Brain microvascular endothelial cell (primary cell): ENCODE results near the gene SPIN4.
"Not testable (repeated sequence)": the region's sequence is repeated elsewhere in the genome, so short reads cannot be mapped to it uniquely, and the experiment has no call there.

Source experiments
- DNase-seq: peaks from one replicate; pipeline ENCODE4 v3.0.0-alpha.2; 2020
- H3K27ac ChIP-seq: fragments of 250-450 bp; sonication (Bioruptor Pico); 2 replicates; pipeline ENCODE4 v1.5.1; 2020; ENCODE audit warnings: mild to moderate bottlenecking, moderate library complexity
- H3K27me3 ChIP-seq: fragments of 250-450 bp; sonication (Bioruptor Pico); replicated peaks from 2 replicates; pipeline ENCODE4 v1.5.1; 2020; ENCODE audit warnings: mild to moderate bottlenecking
- H3K36me3 ChIP-seq: fragments of 250-450 bp; sonication (Bioruptor Pico); replicated peaks from 2 replicates; pipeline ENCODE4 v1.5.1; 2020; ENCODE audit warnings: mild to moderate bottlenecking
- H3K4me3 ChIP-seq: 2 replicates; pipeline ENCODE4 v1.5.1; 2011; ENCODE audit warnings: low read depth, mild to moderate bottlenecking, control low read depth, low read length, moderate library complexity
- CTCF ChIP-seq: IDR thresholded peaks from 2 replicates; pipeline ENCODE4 v1.5.1; 2011; ENCODE audit warnings: low read depth, mild to moderate bottlenecking, moderate library complexity, low read length, control low read depth, inconsistent platforms; ENCODE audit errors: missing control alignments
- in situ Hi-C: cut with HindIII; loops from 2 replicates; pipeline ENCODE4 v1.10.0; 2017; ENCODE audit warnings: low sequenced_read_pairs, low pct_ligation_motif_present

SPIN4 gene

GRCh38 chrX:63350941-63351616 is at the start of gene SPIN4:
TSS of gene SPIN4 (minus strand) at chrX:63351332. CDS start at chrX:63350819, 513 bp downstream.
- Histone ChIP-seq H3K4me3 (peak within 1 kb of the TSS; percentile 68), H3K36me3 (no peaks in the 10 kb centered on the region), H3K27me3 (no peaks in the 10 kb centered on the region), H3K27ac (peak within 1 kb of the TSS; percentile 47)
- peak; percentile 71 for DNase-seq
- in situ Hi-C loops, result no loop called here
- TF ChIP-seq CTCF, result no peak

- DNase-seq, result no peak
- no peak overlapping the region for H3K4me3 ChIP-seq
- H3K36me3 ChIP-seq, result no peaks in the 10 kb centered on the region
- no peak overlapping the region for H3K27ac ChIP-seq
- no peak for TF ChIP-seq CTCF
- in situ Hi-C loops, result no loop called here
- no peaks in the 10 kb centered on the region for H3K27me3 ChIP-seq
Observed at GRCh38 chrX:63400340-63400739, 49.2 kb upstream of the SPIN4 start.

- Histone ChIP-seq H3K27me3 (no peaks in the 10 kb centered on the region), H3K36me3 (no peaks in the 10 kb centered on the region), H3K4me3 (no peak overlapping the region), H3K27ac (no peak overlapping the region)
- in situ Hi-C loops, result no loop called here
- TF ChIP-seq CTCF, result no peak
- no peak for DNase-seq
Observed at GRCh38 chrX:63394872-63395271, 43.7 kb upstream of the SPIN4 start.

- H3K27me3 ChIP-seq, H3K36me3 ChIP-seq, H3K4me3 ChIP-seq, DNase-seq, H3K27ac ChIP-seq, in situ Hi-C loops: not testable (repeated sequence)
Observed at GRCh38 chrX:63393094-63393493, 42.0 kb upstream of the SPIN4 start.

GRCh38 chrX:63387411-63387810 is 36.3 kb upstream of the SPIN4 start:
- no peaks in the 10 kb centered on the region for H3K27me3 ChIP-seq
- no peak for TF ChIP-seq CTCF
- H3K36me3 ChIP-seq, result no peaks in the 10 kb centered on the region
- H3K4me3 ChIP-seq, result no peak overlapping the region
- no peak for DNase-seq
- H3K27ac ChIP-seq, result no peak overlapping the region
- in situ Hi-C loops, result no loop called here

GRCh38 chrX:63384263-63384662 is 33.1 kb upstream of the SPIN4 start:
- H3K36me3 ChIP-seq, H3K27me3 ChIP-seq, H3K4me3 ChIP-seq, in situ Hi-C loops, H3K27ac ChIP-seq, DNase-seq: not testable (repeated sequence)

GRCh38 chrX:63373012-63373411 is 21.9 kb upstream of the SPIN4 start:
- H3K4me3 ChIP-seq, H3K27me3 ChIP-seq, in situ Hi-C loops, H3K27ac ChIP-seq, H3K36me3 ChIP-seq, DNase-seq: not testable (repeated sequence)

- H3K4me3 ChIP-seq, H3K27me3 ChIP-seq, DNase-seq, in situ Hi-C loops, H3K27ac ChIP-seq, H3K36me3 ChIP-seq: not testable (repeated sequence)
Observed at GRCh38 chrX:63367699-63368098, 16.6 kb upstream of the SPIN4 start.
